Effector CD4-positive, alpha-beta T cell (primary cell): ENCODE data around the gene PCCA.

ENCODE experiments used
- DNase-seq: peaks from one replicate; pipeline ENCODE4 v3.0.0-alpha.2; 2020

The PCCA gene

GRCh38 chr13:100434010-100434763, 345.3 kb downstream of the PCCA start:
- no peak for DNase-seq

DNA sequence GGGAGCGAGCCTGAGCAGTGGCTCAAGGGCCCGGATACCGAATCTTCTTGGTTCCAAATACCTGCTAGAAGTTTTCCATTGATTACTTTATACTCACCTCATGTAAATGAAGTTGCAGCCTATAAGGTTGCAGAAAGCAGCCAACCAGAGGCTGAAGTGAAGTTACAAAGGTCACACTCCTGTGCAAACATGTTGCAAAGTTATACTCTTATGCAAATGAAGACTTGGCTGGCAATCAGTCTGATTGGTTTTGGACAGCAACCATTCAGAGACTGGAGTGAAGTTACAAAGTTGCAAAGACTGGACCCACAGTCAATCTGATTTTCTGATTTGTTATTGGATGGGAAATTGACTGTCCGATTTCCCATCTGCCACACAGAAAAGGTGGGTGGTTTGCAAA, 347.2 kb downstream of the PCCA start:
- no peak for DNase-seq

DNA sequence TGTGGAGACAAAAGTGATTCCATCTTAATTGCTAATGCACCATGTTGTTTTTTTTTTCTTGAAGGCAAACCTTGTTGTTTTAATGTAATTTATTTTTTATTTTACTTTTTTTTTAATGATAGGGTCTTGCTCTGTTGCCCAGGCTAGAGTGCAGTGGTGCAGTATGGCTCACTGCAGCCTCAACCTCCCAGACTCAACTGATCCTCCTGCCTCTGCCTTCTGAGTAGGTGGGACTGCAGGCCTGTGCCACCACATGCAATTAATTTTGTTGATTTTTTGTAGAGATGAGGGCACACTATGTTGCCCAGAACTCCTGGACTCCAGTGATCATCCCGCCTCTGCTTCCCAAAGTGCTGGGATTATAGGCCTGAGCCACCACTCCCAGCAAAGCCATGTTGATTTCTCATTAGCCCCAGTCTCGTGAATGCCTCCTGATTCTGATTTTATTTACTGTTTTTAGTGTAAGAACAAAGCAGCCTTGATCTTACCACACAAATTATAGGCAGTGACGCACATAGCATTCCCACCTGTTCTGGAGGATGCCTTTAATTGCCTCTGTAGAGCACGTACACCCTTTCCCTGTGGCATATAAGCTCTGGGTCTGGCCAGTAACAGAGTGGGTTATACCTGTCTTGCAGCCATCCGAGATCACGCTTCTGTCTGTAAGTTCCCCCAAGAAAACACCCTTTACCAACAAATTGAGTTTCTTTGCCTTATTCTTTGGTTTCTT, 349.3 kb downstream of the PCCA start:
- DNase-seq = no peak

- DNase-seq = no peak
These were observed 350.5 kb downstream of the PCCA start for GRCh38 chr13:100439247-100439970.

DNA sequence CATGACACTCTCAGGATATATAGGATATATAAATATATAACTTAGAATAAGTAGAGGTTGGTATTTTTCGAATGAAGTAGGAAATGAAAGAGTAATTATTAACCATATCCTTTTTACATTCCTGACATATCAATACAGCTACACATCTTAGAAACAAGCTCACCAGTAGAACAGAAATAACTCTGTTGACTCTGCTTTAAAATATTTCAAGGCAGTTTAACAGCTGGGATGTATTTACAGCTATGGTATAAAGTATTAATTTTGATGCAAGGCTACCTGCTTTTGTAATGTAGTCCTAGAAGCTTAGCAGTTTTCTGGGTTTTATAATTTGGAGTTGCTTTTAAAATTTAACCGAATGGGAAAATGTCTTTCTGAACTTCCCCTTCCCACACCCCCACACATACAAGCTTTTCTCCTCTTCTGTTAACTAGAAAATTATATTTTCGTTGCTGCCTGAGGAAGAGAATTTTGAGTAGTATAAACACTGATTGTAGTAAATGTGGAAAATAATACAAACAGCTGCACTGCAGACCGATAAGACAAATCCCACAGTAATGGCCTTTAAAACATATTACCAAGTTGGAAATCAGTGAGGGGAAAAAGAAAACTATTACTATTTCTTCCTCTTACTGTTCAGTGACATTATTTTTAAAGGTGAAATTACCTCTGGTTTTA, 352.0 kb downstream of the PCCA start:
- no peak for DNase-seq

GRCh38 chr13:100442095-100442832, 353.4 kb downstream of the PCCA start:
- no peak for DNase-seq

GRCh38 chr13:100443278-100443997, 354.5 kb downstream of the PCCA start:
- DNase-seq = no peak

GRCh38 chr13:100443998-100444328, 355.1 kb downstream of the PCCA start:
- no peak for DNase-seq

DNA sequence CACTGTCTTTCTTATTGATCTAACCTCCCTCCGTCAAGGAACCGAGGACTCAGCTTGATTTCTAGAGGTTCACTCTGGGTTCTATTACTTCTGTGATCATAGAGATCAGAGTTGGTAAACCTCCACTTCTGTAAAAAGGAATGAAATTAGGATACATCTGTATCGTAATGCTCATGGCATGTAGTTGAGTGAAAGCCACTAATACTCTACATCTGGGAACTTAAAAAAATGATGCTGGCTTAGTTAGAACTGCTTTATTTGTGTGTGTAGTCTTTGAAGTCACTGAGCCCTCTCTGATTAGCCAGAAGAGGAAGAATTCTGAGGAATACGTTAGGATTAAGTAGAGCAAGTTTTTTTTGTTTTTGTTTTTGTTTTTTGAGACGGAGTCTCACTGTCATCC, 358.9 kb downstream of the PCCA start:
- no peak for DNase-seq

DNA sequence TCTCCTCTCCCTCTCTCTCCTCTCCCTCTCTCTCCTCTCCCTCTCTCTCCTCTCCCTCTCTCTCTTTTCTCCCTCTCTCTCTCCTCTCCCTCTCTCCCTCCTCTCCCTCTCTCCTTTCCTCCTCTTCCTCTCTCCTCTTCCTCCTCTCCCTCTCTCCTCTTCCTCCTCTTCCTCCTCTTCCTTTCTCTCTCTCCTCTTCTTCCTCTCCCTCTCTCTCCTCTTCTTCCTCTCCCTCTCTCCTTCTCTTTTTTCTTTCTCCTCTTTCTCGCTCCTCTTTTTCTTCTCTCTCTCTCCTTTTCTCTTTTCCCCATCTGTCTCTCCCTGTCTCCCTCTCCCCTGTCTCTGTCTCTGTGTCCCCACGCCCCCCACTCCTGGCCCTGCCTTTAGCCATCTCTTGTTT, 363.0 kb downstream of the PCCA start:
- DNase-seq = no peak

DNA sequence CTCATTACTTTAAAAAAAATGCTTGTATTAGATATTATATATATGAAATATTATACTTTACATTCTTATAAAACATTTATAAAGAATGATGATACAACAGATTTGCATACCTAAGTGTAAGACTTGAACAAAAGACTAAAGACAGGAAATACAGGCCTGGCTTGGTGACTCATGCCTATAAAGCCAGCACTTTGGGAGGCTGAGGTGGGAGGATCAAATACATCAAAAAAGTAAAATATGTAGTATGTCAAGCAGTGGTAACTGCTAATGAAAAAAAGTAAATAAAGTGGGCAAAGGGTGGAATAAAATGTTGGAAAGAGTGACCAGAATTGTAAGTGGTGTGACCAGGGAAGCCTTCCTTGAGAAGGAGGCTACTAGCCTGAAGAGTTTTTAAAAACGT, 366.0 kb downstream of the PCCA start:
- DNase-seq = no peak

- no peak for DNase-seq
These were observed 369.8 kb downstream of the PCCA start for GRCh38 chr13:100458673-100459072.

DNA sequence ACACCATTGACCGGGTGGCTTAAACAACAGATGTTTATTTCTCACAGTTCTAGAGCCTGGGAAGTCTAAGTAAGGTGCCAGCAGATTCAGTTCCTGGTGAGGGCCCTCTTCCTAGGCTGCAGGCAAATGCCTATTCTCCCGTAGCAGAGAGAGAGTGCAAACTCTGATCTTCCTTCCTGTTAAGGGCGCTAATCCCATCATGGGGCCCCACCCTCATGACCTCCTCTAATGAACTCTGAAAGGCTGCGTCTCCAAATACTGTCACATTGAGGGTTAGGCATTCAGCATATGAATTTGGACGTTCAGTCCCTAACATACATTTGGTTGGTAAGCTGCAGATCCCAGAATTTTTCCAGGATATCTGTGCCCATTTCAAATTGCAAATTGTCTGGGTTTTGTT, 370.9 kb downstream of the PCCA start:
- no peak for DNase-seq

DNA sequence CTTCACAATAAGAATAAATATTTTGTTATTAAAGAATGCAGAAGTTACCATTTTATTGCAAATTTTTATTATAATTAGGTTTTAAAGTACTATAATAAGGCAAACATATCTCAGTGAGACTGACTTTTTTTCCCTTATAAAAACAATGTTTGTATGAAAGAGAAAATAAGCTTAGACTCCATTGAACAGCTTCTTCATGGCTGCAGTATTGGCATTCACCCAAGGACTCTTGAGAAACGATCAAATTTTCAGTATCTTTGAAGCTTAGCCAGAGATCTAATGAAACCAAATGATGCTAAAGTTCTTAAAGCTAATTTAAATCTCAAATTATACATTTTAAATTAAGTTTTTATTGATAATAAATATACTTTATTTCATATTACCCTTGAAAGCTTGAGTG, 371.4 kb downstream of the PCCA start:
- no peak for DNase-seq

GRCh38 chr13:100460791-100461190, 371.9 kb downstream of the PCCA start:
- DNase-seq = no peak

DNA sequence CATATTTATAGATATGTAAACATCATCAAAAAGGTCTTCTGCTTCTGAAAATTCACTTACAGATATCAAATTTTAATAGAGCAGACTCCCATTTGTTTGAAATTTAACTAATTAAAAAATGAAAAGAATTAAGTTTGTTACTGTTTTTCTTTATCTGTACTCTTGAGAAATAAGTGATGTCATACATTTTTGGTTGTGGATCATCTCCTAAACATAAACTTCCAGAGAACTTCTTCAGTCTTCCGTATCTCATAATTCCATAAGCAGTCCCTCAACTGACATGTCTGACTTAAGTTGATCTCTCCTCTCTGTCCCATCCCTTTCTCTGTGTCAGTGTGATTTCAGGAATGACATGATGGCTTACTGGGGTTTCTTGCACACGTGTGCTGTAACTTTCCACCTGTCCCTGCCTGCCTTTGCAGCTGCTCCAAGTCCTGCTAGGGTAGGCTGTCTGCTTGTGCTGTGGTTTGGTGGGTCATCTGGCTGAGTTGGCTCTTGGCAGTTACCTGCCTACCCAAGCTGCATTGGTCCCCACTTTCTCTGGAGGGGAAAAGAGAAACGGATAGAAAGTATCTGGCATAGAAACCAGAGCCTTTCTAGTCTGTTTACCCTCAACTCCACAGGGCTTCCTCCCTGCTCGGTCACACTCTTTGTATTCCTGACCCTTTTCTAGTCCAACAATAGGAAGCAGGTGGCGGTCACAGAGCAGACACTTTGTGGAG, 372.6 kb downstream of the PCCA start:
- no peak for DNase-seq

- DNase-seq = no peak
These were observed 375.1 kb downstream of the PCCA start for GRCh38 chr13:100464006-100464405.

GRCh38 chr13:100465558-100465957, 376.7 kb downstream of the PCCA start:
- DNase-seq = no peak

- no peak for DNase-seq
These were observed 382.1 kb downstream of the PCCA start for GRCh38 chr13:100470866-100471505.

- DNase-seq = no peak
These were observed 384.2 kb downstream of the PCCA start for GRCh38 chr13:100473087-100473486.
